ENCODE measurements around the gene VSIG10L. TPM values are rescaled to one million over a fixed set of nuclear protein-coding genes. Genes with fewer than 3 reads are reported as not detected.
A peak's percentile ranks its signal among the peaks of the same experiment; 100 is the strongest.

Gene VSIG10L
- total RNA-seq, 1 experiment from 2014 or later = 3.5 TPM

GRCh38 chr19:51351266-51351990, 9.5 kb upstream of the VSIG10L start:
- TF ChIP-seq, protein P1, sequence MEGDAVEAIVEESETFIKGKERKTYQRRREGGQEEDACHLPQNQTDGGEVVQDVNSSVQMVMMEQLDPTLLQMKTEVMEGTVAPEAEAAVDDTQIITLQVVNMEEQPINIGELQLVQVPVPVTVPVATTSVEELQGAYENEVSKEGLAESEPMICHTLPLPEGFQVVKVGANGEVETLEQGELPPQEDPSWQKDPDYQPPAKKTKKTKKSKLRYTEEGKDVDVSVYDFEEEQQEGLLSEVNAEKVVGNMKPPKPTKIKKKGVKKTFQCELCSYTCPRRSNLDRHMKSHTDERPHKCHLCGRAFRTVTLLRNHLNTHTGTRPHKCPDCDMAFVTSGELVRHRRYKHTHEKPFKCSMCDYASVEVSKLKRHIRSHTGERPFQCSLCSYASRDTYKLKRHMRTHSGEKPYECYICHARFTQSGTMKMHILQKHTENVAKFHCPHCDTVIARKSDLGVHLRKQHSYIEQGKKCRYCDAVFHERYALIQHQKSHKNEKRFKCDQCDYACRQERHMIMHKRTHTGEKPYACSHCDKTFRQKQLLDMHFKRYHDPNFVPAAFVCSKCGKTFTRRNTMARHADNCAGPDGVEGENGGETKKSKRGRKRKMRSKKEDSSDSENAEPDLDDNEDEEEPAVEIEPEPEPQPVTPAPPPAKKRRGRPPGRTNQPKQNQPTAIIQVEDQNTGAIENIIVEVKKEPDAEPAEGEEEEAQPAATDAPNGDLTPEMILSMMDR (conservative IDR thresholded peaks at IDR 0.05; ENCODE audit: low read depth, low read length) = no peak
- TF ChIP-seq EZH2phosphoT487 (IDR thresholded peaks at IDR 0.05; ENCODE audit: borderline replicate concordance, low read length) (no peak), EZH2 (IDR thresholded peaks at IDR 0.05; ENCODE audit: low read length, unreplicated experiment) (no peak)
- H3K79me2 ChIP-seq (ENCODE audit: low read length) = 0 out of 2 replicates have a peak, but pooled peaks cover 4% of the 10 kb centered on the region
- no peaks in the 10 kb centered on the region for H4K20me1 ChIP-seq (ENCODE audit: low read length)
- no TSS peak for BruUV-seq (replicated peaks)
- ATAC-seq = no peak
- intact Hi-C loops (cut with micrococcal nuclease) = no loop called here
- H3K9me3 ChIP-seq (ENCODE audit: low read length) = no peaks in the 10 kb centered on the region
- CTCF ChIA-PET = no interaction called here
- H3K4me3 ChIP-seq (ENCODE audit: low read length) = no peak overlapping the region
- DNase-seq = no peak
- H2AFZ ChIP-seq (ENCODE audit: low read length) = no peak overlapping the region
- no peak overlapping the region for H3K9ac ChIP-seq (ENCODE audit: low read length)
- peak overlapping the region; percentile 44 for H3K27ac ChIP-seq (ENCODE audit: low read length)
- peaks cover 9% of the 10 kb centered on the region for H3K4me1 ChIP-seq (ENCODE audit: insufficient read depth, low read length)
- H3K36me3 ChIP-seq (ENCODE audit: low read depth, low read length) = peaks cover 34% of the 10 kb centered on the region
- POLR2A ChIA-PET (ENCODE audit: unreplicated experiment) = no interaction called here
- no peaks in the 10 kb centered on the region for H3F3A ChIP-seq (ENCODE audit: low read length, unreplicated experiment)
- no peaks in the 10 kb centered on the region for H3K9me2 ChIP-seq (replicated peaks; ENCODE audit: low read length)
- H3K4me2 ChIP-seq (ENCODE audit: low read length) = no peak overlapping the region
- no peaks in the 10 kb centered on the region for H3K27me3 ChIP-seq (ENCODE audit: low read length)

GRCh38 chr19:51347209-51347928, 5.4 kb upstream of the VSIG10L start:
- no peaks in the 10 kb centered on the region for H3K27me3 ChIP-seq (ENCODE audit: low read length)
- H3K79me2 ChIP-seq (ENCODE audit: low read length) = no peaks in the 10 kb centered on the region
- H3K9me2 ChIP-seq (replicated peaks; ENCODE audit: low read length) = no peaks in the 10 kb centered on the region
- TF ChIP-seq EZH2 (IDR thresholded peaks at IDR 0.05; ENCODE audit: low read length, unreplicated experiment) = no peak
- TF ChIP-seq EZH2phosphoT487 (IDR thresholded peaks at IDR 0.05; ENCODE audit: borderline replicate concordance, low read length) = no peak
- TF ChIP-seq, protein P1 (conservative IDR thresholded peaks at IDR 0.05; ENCODE audit: low read depth, low read length) = no peak
- H3K9me3 ChIP-seq (ENCODE audit: low read length) = no peaks in the 10 kb centered on the region
- ChIA-PET POLR2A (ENCODE audit: unreplicated experiment) (no interaction called here), CTCF (no interaction called here)
- no peak overlapping the region for H3K4me3 ChIP-seq (ENCODE audit: low read length)
- H3K9ac ChIP-seq (ENCODE audit: low read length) = no peak overlapping the region
- no peak overlapping the region for H3K27ac ChIP-seq (ENCODE audit: low read length)
- no peaks in the 10 kb centered on the region for H3F3A ChIP-seq (ENCODE audit: low read length, unreplicated experiment)
- no peaks in the 10 kb centered on the region for H4K20me1 ChIP-seq (ENCODE audit: low read length)
- peaks cover 9% of the 10 kb centered on the region for H3K4me1 ChIP-seq (ENCODE audit: insufficient read depth, low read length)
- intact Hi-C loops (cut with micrococcal nuclease) = no loop called here
- no TSS peak for BruUV-seq (replicated peaks)
- H2AFZ ChIP-seq (ENCODE audit: low read length) = no peak overlapping the region
- ATAC-seq (no peak), DNase-seq (no peak)
- H3K36me3 ChIP-seq (ENCODE audit: low read depth, low read length) = peaks cover 33% of the 10 kb centered on the region
- no peak overlapping the region for H3K4me2 ChIP-seq (ENCODE audit: low read length)

DNA sequence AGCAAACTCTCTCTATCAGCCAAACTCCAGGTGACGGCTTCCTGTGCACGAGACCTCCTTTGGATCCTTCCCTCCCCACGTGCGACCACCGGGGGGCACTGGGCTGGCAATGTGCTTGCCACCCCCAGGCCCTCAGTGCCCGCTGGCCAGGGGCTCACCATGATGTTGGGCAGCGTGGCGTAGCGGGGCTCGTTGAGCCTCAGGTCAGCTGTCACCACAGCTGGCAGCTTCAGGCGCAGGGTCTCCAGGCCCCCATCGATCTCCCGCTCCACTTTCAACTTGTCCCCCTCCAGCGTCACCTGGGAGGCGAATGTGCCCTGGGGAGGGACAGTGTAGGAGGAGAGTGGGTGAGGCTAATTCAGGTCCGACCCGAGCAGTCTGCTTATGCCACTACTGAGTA, 4.8 kb upstream of the VSIG10L start:
- DNase-seq (no peak), ATAC-seq (no peak)
- H3K9ac ChIP-seq (ENCODE audit: low read length) = no peak overlapping the region
- intact Hi-C loops (cut with micrococcal nuclease) = no loop called here
- POLR2A ChIA-PET (ENCODE audit: unreplicated experiment) = no interaction called here
- CTCF ChIA-PET = no interaction called here
- no peaks in the 10 kb centered on the region for H3K27me3 ChIP-seq (ENCODE audit: low read length)
- no peak overlapping the region for H3K27ac ChIP-seq (ENCODE audit: low read length)
- no peaks in the 10 kb centered on the region for H3F3A ChIP-seq (ENCODE audit: low read length, unreplicated experiment)
- no peak overlapping the region for H3K4me3 ChIP-seq (ENCODE audit: low read length)
- H3K4me1 ChIP-seq (ENCODE audit: insufficient read depth, low read length) = peaks cover 13% of the 10 kb centered on the region
- no peaks in the 10 kb centered on the region for H4K20me1 ChIP-seq (ENCODE audit: low read length)
- BruUV-seq (replicated peaks) = no TSS peak
- H3K36me3 ChIP-seq (ENCODE audit: low read depth, low read length) = peaks cover 30% of the 10 kb centered on the region
- no peaks in the 10 kb centered on the region for H3K79me2 ChIP-seq (ENCODE audit: low read length)
- H2AFZ ChIP-seq (ENCODE audit: low read length) = no peak overlapping the region
- no peaks in the 10 kb centered on the region for H3K9me3 ChIP-seq (ENCODE audit: low read length)
- H3K9me2 ChIP-seq (replicated peaks; ENCODE audit: low read length) = no peaks in the 10 kb centered on the region
- TF ChIP-seq, protein P1 (conservative IDR thresholded peaks at IDR 0.05; ENCODE audit: low read depth, low read length) = peak; percentile 32; the same call in 1 of the 2 replicates
- TF ChIP-seq EZH2phosphoT487 (IDR thresholded peaks at IDR 0.05; ENCODE audit: borderline replicate concordance, low read length) = no peak
- H3K4me2 ChIP-seq (ENCODE audit: low read length) = no peak overlapping the region
